MG63 (cell line): Measurements from ENCODE around the gene NUP62. TPM values are rescaled to one million over a fixed set of nuclear protein-coding genes. Genes with fewer than 3 reads are reported as not detected.

Experiments
- DNase-seq: peaks from one replicate; pipeline ENCODE4 v3.0.0-alpha.2; 2020
- H3K27me3 ChIP-seq: fragments of 250-450 bp; sonication (Bioruptor Pico); 2 replicates; pipeline ENCODE4 v1.5.1; 2020; ENCODE audit warnings: mild to moderate bottlenecking, moderate library complexity
- H3K36me3 ChIP-seq: fragments of 250-450 bp; sonication (Bioruptor Pico); 2 replicates; pipeline ENCODE4 v1.5.1; 2020; ENCODE audit warnings: mild to moderate bottlenecking, moderate library complexity
- H3K4me3 ChIP-seq: fragments of 250-450 bp; sonication (Bioruptor Pico); 2 replicates; pipeline ENCODE4 v1.5.1; 2020; ENCODE audit warnings: mild to moderate bottlenecking, moderate library complexity
- H3K9me3 ChIP-seq: fragments of 250-450 bp; sonication (Bioruptor Pico); 2 replicates; pipeline ENCODE4 v1.5.1; 2020; ENCODE audit warnings: mild to moderate bottlenecking, moderate library complexity
- total RNA-seq: library from RNA; depleted of rRNA; stranded (reverse); fragments of >200 nt; shearing (Covaris generic); gene quantifications from 2 replicates; pipeline ENCODE4 v1.2.3, GENCODE V29; 2014; ENCODE audit warnings: low replicate concordance; rRNA removed

The NUP62 gene
- total RNA-seq, 1 experiment from 2014 or later, result 76.0 TPM

DNA sequence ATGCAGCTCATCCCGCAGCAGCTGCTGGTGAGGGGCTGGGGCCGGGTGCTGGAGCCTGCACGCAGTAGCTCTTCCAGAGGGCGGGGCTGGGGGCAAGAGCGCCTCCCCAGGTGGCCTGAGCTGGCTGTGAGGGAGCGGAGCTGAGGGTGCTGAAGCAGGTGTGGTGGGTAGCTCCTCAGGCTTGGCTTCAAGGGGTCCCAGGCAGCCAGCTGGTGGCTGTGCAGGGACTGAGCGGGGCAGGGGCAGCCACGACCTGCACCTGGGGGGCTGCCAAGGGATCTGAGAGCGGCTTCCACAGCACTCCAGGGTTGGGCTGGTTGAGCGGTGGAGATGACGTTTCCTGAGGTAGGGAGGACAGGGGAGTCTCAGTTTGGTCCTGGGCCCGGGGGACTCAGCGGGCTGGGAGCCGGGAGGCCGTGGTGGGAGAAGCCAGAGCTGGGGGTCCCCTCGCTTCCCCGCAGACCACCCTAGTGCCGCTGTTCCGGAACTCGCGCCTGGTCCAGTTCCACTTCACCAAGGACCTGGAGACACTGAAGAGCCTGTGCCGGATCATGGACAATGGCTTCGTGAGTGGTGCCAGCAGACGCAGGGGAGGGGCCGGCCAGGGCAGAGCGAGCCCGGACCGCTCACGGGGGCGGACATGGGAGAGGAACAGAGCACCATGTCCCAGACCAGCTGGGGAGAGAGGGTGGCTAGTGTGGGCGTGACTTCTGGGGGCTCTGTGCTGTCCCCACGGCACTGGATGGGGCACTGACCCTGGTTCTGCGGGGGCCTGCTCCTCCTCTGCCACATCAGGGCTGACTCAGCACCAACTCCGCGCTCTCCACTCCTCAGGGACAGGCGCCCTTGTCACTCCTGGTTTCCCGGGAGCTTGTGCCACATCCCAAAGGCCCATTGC is 71.0 kb downstream of the NUP62 start:
- DNase-seq, result no peak
- peaks cover 69% of the 10 kb centered on the region for H3K36me3 ChIP-seq

DNA sequence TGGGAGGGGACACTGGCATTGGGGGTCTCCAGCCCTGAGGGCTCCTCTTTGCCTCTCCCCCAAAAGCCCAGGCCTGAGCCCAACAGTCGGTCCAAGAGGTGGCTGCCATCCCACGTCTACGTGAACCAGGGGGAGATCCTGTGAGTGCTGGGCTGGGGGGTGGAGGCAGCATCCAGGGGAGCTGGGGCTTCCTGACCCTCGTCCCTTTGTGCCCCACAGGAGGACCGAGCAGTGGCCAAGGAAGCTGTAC is 71.5 kb downstream of the NUP62 start:
- DNase-seq, result no peak
- no peaks in the 10 kb centered on the region for H3K27me3 ChIP-seq
- H3K9me3 ChIP-seq, result no peaks in the 10 kb centered on the region; the same call in 1 of the 2 replicates
- H3K36me3 ChIP-seq, result peaks cover 64% of the 10 kb centered on the region
- no peak overlapping the region for H3K4me3 ChIP-seq

More for the DNA sequence above, 71.0 kb downstream of the NUP62 start:
- Histone ChIP-seq H3K27me3 (no peaks in the 10 kb centered on the region), H3K4me3 (no peak overlapping the region), H3K9me3 (no peaks in the 10 kb centered on the region)

DNA sequence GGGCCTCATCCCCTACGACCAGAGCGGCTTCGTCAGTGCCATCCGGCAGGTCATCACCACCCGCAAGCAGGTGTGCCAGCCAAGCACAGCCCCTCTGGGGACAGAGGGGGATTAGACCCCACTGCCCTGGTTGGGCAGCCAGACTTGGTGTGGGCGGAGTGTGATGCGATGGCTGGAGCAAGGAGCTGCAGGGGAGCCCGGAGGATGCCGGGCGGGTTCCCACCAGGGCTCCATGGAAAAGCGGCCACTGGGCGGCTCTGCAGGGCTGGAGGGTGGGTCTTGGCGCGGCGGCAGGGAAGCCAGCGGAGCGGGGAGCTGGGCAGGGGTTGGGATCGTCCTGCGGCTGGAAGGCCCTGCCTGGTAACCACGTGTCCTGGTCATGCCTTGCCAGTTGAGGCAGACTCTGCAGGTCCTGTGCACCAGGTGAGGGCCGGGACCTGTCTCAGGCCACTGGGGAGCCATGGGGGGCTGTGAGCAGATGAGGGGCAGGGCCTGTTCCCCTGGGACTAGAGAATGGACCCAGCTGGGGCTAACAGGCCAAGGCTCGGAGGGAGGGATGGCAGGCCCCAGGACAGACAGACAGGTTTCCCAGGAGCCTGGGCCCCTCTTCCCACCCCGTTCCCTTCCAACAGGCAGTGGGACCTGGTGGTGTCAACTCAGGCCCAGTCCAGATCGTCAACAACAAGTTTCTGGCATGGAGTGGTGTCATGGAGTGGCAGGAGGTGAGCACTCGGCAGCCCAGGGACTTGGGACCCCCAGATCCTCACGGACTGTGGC is 72.1 kb downstream of the NUP62 start:
- Histone ChIP-seq H3K27me3 (no peaks in the 10 kb centered on the region), H3K36me3 (peaks cover 62% of the 10 kb centered on the region), H3K4me3 (no peak overlapping the region), H3K9me3 (no peaks in the 10 kb centered on the region; the same call in 1 of the 2 replicates)
- DNase-seq, result no peak

Other genes starting within 250 kb of the NUP62 start
- 0.33 and 1.4 TPM in 2 replicates for gene ADM5, start 239.9 kb downstream of the NUP62 start, total RNA-seq
- gene CPT1C, start 238.4 kb downstream of the NUP62 start, total RNA-seq, result not detected in 2 replicates
- gene TSKS, start 166.2 kb downstream of the NUP62 start, total RNA-seq, result not detected in 2 replicates
- gene AP2A1, start 162.5 kb downstream of the NUP62 start, total RNA-seq, result 83.8 and 115 TPM in 2 replicates
- gene FUZ, start 116.2 kb downstream of the NUP62 start, total RNA-seq, result 8.2 and 31.4 TPM in 2 replicates
- gene MED25, start 111.2 kb downstream of the NUP62 start, total RNA-seq, result 27.6 and 45.1 TPM in 2 replicates
- 45.1 and 96.1 TPM in 2 replicates for gene PTOV1, start 78.3 kb downstream of the NUP62 start, total RNA-seq
- 29.4 and 46.4 TPM in 2 replicates for gene PNKP, start 61.9 kb downstream of the NUP62 start, total RNA-seq
- gene AKT1S1, start 52.1 kb downstream of the NUP62 start, total RNA-seq, result 12.1 and 16.5 TPM in 2 replicates
- gene TBC1D17, start 51.8 kb downstream of the NUP62 start, total RNA-seq, result 5.2 and 11.5 TPM in 2 replicates
- gene IL4I1, start 32.6 kb downstream of the NUP62 start, total RNA-seq, result 3.6 TPM in 1 of 2 replicates, not detected in the other
- 4.2 and 19.0 TPM in 2 replicates for gene ATF5, start 299 bp downstream of the NUP62 start, total RNA-seq
- not detected in 2 replicates for gene SIGLEC11, start 31.7 kb upstream of the NUP62 start, total RNA-seq
- 14.3 and 41.0 TPM in 2 replicates for gene VRK3, start 95.9 kb upstream of the NUP62 start, total RNA-seq
- gene ZNF473, start 96.5 kb upstream of the NUP62 start, total RNA-seq, result 11.4 and 12.0 TPM in 2 replicates
- not detected in 2 replicates for gene IZUMO2, start 233.8 kb upstream of the NUP62 start, total RNA-seq